HG03571 (cell line): ENCODE measurements around the gene ZNF25.
A peak's percentile ranks its signal among the peaks of the same experiment; 100 is the strongest.
"Not testable (repeated sequence)": the region's sequence is repeated elsewhere in the genome, so short reads cannot be mapped to it uniquely, and the experiment has no call there.

Experiments
- ATAC-seq: cut with Tn5 transposase; IDR thresholded peaks from one replicate; pipeline ENCODE4 v1.9.1; 2021; ENCODE audit not compliant: unreplicated experiment

The ZNF25 gene

DNA sequence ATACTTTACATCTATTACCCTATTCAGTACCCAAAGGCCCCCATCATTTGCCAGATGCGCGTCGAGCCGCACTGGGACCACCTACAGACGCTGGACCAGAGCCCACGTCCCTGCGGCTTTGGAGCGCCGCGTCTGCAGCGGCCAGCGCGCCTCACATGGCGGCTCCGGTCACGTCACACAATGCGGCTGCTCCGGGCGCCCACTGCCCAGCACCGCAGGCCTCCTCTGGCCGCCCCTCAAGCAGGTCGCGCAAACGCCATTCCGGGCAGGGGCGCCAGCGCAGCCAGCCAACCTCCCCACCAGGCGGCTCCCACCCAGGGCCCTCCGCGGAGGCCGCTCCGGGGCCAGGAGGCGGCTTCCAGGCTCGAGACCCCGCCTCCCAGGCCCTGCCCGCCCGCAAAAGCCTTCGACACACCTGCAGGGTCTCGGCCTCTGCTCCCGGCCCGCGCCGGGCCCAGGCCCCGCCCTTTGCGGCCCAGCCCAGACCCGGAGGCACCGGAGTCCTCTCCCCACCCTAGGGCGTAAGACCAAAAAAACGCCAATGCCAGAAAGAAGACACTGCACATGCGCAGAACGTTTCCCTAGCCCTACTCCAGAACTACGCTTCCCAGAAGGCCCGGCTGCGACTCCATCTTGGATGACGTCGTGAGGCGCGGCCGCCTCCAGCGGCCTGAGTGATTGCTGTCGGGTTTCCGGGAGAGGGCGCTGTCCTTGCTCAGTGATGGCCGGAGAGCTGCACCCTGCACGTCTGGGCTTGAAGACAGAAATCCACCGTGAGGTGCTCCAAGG, at the start of gene ZNF25:
TSS of gene ZNF25 (minus strand) at position 557 of the 789 bp plus-strand sequence. CDS start 4,925 bp downstream, outside the sequence.
- ATAC-seq, result peak; percentile 96

- peak; percentile 94 for ATAC-seq
Measured at GRCh38 chr10:38025283-38025682, 48.8 kb upstream of the ZNF25 start.

DNA sequence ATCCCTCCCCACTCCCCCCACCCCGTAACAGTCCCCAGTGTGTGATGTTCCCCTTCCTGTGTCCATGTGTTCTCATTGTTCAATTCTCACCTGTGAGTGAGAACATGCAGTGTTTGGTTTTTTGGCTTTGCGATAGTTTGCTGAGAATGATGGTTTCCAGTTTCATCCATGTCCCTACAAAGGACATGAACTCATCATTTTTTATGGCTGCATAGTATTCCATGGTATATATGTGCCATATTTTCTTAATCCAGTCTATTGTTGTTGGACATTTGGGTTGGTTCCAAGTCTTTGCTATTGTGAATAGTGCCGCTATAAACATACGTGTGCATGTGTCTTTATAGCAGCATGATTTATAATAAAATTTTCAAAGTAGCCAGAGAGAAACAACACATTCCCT, 42.7 kb upstream of the ZNF25 start:
- ATAC-seq, result not testable (repeated sequence)

GRCh38 chr10:38016354-38016753, 39.9 kb upstream of the ZNF25 start:
- no peak for ATAC-seq

- peak; percentile 90 for ATAC-seq
Measured at GRCh38 chr10:38010119-38010903, 33.9 kb upstream of the ZNF25 start, which contains the start of gene ZNF33A. Gene ZNF33A (plus strand): TSS chr10:38010675. CDS start chr10:38012342, 1,667 bp downstream.

GRCh38 chr10:38007991-38008390, 31.5 kb upstream of the ZNF25 start:
- no peak for ATAC-seq

DNA sequence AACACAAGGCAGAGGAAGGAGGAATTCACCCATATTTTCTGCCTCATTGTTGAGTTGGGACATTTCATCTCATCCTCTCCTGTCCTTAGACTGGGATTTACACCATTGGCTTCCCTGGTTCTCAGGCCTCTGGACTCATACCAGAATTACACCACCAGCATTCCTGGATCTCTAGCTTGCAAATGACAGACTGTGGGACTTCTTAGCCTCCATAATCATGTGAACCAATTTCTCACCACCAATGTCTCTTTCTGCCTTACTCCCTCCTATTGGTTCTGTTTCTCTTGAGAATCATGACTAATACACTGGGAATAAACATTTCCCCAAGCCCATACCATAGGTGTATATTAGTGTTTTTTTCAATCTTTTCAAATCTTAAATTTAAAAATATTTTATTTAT, 31.1 kb upstream of the ZNF25 start:
- no peak for ATAC-seq

DNA sequence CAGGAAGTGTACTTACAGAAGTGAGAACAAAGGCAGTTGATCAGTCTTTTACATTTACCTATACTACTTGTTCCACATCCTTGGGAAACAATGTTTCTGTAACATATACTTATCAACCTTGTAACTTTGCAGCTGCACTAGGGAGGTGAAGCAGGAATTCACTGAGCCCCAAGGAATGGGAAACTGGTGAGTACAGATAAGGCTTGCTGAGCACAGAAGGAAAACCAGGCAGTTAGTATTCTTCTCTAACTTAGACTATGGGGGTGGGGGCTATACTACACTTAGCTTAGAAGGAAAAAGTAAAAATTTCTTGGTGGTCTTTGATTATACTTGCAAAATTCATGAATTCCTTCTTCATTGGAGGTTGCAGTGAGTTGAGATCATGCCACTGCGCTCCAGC, 27.1 kb upstream of the ZNF25 start:
- ATAC-seq, result no peak

- no peak for ATAC-seq
Measured at GRCh38 chr10:38003026-38003425, 26.6 kb upstream of the ZNF25 start.

DNA sequence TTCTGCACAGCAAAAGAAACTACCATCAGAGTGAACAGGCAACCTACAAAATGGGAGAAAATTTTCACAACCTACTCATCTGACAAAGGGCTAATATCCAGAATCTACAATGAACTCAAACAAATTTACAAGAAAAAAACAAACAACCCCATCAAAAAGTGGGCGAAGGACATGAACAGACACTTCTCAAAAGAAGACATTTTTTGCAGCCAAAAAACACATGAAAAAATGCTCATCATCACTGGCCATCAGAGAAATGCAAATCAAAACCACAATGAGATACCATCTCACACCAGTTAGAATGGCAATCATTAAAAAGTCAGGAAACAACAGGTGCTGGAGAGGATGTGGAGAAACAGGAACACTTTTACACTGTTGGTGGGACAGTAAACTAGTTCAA, 24.0 kb upstream of the ZNF25 start:
- ATAC-seq, result not testable (repeated sequence)

DNA sequence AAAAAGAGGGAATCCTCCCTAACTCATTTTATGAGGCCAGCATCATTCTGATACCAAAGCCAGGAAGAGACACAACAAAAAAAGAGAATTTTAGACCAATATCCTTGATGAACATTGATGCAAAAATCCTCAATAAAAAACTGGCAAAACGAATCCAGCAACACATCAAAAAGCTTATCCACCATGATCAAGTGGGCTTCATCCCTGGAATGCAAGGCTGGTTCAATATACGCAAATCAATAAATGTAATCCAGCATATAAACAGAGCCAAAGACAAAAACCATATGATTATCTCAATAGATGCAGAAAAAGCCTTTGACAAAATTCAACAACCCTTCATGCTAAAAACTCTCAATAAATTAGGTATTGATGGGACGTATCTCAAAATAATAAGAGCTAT, 22.5 kb upstream of the ZNF25 start:
- ATAC-seq, result not testable (repeated sequence)

DNA sequence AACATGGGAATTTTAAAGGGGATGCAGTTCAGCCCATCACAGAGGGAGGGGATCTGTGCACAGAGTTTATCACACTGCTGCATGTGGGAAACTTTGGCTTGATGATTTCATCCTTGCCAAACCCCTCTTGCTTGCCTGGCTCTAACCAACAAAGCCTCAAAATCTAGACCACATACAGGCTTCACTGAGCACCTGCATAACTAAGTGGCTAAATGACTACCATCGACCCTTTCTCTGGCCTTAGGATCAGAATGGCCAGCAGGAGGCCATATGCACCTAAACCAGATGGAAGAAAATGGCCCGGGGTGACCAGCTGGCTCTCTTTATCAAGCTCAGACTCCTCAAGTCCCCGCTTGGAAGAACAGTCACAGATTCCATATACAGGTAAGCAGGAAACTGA, 15.6 kb upstream of the ZNF25 start:
- no peak for ATAC-seq

- no peak for ATAC-seq
Measured at GRCh38 chr10:37991655-37992054, 15.2 kb upstream of the ZNF25 start.

- no peak for ATAC-seq
Measured at GRCh38 chr10:37976880-37977203, 395 bp upstream of the ZNF25 start.

DNA sequence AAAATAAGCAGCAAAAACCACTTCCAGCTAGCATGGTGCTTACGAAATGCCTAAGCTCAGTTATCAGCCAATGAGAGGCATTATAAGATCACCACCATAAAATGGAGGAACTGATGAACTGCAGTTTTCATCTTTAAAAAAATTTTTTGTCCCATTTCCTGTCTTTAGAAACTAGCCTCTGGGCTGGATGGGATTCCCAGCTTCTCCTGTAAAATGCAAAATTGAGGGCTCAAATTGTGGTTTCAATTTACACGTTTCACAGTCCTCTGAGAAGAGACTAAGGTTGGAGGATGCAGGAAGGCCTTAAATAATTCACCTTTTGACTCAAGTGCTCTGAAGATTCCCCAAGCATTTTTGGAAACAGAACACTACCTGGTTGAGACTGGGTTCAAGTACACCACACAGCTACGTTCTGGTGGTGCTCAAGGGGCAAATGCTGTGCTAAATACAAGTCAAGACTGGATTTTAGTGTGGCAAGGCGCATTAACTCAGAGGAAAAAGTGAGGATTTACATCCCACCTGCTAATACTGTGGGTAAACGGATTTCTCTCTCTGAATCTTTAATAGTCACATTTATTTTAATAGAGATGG, 951 bp downstream of the ZNF25 start:
- no peak for ATAC-seq

DNA sequence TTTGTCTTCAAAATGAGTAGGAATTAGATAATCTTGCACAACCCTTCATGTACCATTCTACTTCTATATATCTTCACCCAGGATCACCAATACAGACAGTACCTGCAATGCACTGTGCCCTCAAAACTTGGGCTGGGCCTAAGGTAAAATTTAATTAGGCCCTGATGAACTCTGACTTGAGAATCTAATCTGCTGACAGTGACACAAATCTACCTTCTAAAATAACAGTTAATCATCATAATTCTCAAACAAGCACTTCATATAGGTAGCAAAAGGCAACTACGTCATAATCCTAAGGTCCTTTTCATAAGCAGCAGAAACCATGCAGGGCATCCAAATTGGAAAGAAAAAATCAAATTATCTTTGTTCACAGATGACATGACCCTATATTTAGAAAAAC, 4.1 kb downstream of the ZNF25 start:
- ATAC-seq, result no peak

- ATAC-seq, result no peak
Measured at GRCh38 chr10:37965006-37965405, 11.4 kb downstream of the ZNF25 start.

GRCh38 chr10:37960591-37961137, 15.8 kb downstream of the ZNF25 start:
- no peak for ATAC-seq

DNA sequence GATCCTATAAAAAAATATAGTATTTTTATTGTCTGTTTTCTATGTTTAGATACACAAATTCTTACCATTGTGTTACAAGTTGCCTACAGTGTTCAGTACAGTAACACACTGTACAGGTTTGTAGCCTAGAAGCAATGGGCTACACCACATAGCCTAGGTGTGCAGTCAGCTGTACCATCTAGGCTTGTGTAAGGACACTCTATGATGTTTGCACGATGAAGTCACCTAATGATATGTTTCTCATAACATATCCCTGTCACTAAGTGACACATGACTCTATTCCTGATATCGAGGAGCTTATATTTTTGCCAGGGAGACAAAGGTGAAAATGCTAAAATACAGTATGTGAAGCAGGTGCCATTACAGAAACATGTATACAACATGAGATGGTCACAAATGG, 18.6 kb downstream of the ZNF25 start:
- ATAC-seq, result no peak

GRCh38 chr10:37952926-37953325, 23.5 kb downstream of the ZNF25 start:
- no peak for ATAC-seq

DNA sequence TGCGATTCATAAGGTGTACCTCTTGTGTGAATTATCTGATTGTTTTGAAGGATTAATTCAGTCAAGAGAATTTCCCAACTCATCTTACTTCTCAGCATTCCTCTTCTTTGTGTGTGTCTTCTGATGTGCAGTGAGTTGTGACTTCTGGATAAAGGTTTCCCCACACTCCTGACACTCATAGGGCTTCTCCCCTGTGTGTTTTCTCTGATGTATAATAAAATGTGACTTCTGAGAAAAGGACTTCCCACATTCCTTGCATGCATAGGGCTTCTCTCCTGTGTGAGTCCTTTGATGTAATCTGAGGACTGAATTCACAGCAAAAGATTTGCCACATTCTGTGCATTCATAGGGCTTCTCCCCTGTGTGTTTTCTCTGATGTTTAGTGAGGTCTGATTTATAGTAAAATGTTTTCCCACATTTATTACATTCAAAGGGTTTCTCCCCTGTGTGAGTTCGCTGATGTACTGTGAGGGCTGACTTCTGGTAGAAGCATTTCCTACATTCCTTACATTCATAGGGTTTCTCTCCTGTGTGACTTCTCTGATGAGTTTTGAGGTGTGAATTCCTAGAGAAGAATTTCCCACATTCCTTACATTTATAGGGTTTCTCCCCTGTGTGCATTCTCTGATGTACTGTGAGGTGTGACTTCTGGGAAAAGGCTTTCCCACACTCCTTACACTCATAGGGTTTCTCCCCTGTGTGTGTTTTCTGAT, 24.2 kb downstream of the ZNF25 start:
- no peak for ATAC-seq
